NK-92 (cell line): Measurements from ENCODE around the gene SHLD1.

Experiments used
- DNase-seq: peaks from one replicate; lab custom pipeline; 2025; ENCODE audit not compliant: unreplicated experiment; lab: John Stamatoyannopoulos, UW

SHLD1 gene

DNA sequence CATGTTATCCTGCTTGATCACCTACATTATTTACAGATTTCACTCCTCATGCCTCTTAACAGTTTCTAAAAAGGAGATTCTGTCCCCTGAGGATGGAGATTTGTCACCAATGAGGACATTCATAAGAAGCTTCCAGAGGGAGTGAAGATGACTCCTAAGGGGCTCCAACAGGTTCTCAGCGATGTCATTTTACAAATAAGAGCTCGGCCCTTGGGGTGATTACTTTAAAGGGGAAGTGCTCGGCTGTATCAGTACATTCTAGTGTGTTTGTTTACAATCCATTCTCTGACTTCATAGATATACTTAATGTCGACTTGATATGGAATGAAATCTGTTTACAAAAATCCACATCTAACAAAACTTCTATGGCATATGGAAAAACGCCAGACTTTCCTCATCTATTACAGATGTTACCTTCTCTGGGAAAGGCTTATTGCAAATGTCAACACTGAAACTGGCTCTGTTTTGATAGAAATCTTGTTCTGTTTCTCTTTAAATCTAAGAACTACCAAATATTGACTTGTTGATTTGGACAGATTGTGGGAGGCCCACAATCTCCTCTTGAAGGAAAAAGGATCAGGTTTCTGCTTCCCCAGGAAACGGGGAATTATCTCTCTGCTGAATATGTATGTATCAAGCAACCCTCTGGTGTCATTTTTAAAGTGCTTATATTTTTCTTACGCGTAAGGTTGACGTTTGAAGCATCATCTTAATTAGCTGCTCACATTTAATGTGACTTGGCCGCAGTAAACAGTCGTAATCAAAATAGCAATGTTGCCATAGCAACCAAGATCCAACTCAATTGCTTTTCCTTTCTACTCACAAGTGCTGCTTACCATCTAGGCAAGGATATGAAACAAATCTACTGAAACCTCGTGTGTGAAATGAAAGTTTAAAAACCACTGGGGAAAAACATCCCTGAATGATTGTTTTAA, 95.7 kb downstream of the SHLD1 start:
- DNase-seq = no peak

DNA sequence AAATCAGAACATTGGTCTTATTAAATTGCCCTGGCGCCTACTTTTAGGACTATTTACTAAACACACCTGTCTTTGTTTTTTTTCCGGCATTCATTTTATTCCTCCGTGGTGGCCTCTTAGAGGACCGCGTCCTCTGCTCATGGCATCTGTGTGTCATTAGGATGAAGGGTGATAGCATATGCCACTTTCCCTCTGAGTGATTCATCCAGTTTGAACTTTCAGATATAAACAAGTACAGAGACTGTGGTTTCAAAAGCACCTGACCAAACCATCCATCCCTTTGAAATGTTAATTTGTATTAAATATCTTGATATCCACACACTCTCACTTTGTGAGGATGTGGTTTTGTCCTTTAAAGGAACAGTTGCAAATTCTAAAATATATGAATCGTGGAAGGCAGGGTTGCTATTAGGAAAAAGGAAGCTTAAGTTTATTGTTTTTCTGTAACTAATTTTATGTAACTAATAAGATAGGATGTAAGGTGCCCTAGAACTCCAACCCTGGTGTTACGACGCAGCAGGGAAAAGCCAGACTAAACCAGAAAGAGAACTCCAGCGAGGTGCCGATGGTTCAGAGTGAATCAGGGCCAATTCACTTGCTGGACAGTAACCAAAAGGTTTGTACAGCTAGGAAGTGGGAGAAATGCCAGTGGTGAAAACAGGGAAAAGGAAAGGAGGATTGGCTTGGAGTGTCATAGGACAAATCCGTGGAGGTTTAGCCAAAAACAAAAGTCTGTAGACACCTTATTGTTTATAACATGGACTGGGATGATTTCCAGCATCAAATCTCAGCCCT, 98.7 kb downstream of the SHLD1 start:
- no peak for DNase-seq

DNA sequence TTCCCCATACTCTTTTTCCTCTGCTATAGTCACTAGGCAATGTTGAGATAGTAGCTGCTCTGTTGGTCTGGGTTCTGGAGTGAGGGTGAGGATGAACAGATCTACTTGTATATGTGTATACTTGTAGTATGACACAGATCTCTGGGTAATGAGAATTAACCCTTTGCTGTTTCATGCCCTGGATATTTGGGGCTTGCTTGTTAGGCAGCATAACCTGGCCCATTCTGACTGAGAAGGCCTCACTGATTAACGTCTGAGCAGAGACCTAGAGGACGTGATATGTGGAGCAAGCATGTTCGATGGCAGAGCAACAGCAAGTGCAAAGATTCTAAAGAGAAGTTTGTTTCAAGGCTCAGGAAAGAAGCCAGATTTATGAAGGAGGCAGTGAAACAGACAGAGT, 105.7 kb downstream of the SHLD1 start:
- no peak for DNase-seq

DNA sequence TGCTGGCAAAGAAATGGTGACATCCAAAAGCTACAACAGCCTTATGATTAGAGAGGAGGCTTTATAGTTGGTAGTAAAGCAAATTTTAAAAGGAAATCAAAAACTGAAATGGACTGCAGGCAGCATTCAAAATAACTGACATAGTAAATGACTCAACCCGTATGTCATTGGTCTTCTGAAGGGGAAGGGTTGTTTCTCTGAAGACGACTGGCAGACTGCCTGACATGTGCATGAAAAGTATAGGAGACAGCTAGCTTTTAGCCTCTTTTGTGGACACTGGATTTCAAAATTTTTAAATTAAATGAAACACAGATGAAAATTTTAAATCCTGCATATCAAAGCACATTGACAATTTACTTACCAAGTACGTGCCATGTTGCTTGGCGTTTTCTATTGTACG, 109.4 kb downstream of the SHLD1 start:
- DNase-seq = no peak

DNA sequence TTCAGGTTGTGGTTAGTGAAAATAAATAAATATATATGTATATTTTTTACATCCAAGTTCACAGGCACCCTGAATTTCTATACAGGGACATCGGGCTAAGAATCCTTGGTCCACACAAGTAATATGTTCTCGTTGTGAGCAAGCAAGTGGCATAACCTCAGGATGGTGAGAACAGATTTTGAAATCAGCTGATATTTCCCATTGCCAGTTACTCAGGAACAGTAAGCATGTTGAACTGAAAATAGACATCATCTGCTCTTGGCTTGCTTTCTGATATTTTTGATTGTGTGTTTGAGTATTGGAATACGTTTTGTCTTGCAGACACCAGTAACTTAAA, 112.5 kb downstream of the SHLD1 start:
- no peak for DNase-seq

DNA sequence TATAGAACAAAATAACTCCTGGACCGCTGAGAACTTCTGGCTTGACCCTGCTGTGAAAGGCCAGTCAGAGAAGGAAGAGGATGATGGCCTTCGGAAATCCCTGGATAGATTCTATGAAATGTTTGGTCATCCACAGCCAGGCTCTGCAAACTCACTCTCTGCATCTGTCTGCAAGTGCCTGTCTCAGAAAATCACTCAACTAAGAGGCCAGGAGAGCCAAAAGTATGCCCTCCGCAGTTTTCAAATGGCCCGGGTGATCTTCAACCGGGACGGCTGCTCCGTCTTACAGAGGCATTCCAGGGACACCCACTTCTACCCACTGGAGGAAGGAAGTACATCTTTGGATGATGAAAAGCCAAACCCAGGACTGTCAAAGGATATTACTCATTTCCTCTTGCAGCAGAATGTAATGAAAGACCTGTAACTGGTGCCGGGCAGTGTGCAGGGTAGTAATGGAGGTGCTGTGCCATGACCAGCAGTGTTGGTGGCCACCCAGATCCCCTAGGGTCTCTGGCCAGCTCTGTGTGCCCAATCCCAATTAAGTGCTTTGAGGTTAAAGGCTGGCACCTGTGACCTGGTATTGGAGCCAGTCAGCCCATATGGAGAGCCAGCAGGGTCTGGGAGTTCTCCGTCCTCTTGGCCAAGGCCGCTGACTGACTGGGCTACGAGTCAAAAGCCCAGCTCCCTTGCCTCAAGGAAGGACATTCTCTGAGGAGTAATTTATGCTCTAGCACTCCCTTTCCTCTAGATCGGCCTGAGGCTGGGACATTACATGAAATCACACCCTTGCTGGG, 113.0 kb downstream of the SHLD1 start:
- DNase-seq = no peak

DNA sequence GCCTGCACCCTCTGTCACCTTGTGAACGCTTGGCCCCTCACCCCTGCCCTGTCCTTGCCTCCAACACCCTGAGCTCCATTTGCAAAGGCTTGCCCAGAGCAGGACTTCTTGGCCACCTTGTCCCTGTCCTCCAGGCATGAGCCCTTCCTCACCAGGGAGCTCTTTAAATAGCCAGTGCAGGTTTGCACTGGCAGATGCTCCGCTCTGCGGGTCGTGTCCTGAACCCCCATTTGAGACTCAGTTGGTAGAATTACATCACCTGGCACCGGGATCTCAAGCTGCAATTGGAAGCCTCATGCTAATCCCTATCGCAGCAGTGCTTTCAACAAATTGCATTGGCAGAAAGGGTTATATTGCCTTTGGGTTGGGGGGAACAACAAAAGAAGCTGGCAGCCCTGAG, 114.2 kb downstream of the SHLD1 start:
- DNase-seq = no peak

DNA sequence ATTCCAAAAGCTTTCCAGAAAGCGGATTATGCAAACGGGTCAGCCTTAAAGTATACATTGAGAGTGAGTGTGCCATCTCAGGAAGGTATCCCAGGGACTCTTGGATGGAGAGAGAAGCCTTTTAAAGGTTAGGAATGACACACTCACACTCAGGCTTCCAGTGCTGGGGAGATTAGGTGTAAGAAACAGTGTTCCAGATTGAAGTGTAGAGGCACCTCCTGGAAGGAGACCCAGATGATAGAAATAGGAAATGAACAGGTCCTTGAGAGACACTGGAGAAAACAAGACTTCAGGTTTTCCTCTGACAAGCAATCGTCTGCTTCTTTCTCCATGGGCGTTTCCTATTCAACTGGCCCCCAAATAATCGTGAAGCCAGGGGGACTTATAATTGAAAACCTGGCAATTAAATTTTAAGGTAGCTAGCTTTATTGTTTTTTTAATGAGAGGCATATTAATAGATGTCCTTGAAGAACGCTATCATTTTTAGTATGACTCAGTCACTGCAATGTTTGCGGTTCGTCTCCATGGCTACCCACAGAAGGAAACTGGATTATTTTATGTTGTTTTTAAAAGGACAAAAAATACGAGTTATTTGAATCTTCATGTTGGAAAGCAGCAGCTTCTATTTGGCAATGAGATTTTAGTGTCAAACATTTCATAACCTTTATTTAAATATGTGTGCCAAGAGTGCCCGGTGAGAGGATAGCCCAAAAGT, 114.8 kb downstream of the SHLD1 start:
- DNase-seq = no peak

DNA sequence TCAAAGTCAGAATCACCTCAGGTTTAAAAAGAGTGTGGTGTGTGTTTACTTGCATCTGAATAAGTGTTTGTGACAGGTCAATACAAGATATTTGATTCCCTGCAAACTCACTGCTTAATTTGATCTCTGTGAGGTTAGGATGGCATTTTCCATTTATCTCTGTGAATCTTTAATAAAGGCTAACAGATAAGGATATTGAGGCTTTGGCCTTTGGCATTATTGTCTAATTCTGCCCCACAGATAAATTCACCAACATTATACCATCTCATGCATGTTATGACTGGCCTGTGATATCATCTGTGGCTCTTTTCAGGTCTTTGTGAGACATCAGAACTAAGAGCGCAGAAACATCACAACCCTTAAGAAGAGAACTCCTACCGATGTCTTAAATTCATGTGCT, 115.4 kb downstream of the SHLD1 start:
- no peak for DNase-seq

DNA sequence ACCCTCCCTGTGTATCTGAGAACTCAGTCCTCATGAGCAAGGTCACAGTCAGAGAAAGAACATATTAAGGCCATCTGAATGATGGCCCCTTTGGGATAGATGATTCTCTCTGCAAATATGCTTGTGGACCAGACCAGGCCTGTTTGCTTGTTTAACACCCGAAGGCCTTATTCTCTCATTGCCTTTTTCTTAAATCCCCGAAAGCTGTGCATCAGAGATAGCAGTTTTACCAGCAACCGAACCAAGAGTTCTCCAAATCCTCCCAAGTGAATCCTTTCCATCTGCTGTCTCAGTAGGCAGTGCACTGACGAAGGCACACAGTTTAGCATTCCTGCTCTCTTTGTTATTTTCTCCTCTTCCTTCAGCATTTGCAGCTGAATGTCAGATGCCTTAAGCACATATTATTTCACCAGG, 120.4 kb downstream of the SHLD1 start:
- DNase-seq = no peak

DNA sequence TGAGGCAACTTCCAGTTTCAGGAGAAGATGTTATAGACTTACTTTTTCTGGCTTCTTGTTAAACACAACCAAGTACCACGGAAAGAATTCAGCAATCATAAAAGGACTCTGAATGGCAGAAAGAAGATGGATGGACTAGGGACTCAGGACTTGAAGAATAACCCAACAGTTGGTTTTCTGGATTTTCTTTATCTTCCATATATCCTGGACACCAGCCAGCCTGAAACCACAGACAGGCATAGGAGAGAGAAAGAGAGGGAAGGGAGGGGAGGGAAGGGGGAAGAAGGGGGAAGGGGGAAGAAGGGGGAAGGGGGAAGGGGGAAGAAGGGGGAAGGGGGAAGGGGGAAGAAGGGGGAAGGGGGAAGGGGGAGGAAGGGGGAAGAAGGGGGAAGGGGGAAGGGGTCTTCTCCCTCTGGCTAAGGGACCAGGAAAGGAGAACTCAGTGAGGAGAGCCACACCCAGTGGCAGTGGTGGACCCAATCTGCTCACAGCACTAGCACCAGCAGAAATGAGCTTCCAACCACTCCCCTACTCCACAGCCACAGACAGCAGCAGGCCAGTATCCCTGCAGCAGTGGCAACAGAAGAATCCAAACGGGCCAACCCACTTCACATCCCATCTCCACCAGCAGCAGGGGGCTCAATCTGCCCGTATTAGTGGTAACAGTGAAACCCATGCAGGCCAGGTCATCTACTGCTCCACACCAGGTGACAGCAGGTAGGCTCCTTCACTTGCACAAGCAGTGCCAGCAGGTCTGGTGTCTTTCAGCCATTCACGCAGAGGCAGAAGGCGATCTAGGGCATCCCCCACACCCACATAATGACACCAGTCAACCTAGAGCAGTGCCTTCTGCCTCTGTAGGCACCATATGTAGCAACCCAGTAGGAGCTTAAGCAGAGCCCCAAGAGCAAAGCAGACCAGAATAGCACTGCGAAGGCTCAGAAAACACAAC, 121.5 kb downstream of the SHLD1 start:
- no peak for DNase-seq

DNA sequence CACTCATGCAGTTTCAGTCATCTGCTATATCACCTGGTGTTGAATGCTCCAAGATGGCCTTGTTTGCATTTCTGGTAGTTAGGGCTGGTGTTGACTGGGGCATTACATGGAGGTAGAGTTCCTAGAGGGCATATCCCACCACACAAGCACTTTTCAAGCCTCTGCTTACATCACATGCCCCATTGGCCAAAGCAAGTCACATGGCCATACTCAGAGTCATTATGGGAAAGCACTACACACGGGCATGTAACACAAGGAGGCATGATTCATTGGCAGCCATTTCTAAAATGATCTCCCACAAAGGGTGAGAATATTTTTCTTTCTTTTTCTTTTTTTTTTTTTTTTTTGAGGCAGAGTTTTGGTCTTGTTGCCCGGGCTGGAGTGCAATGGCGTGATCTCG, 126.9 kb downstream of the SHLD1 start:
- no peak for DNase-seq

DNA sequence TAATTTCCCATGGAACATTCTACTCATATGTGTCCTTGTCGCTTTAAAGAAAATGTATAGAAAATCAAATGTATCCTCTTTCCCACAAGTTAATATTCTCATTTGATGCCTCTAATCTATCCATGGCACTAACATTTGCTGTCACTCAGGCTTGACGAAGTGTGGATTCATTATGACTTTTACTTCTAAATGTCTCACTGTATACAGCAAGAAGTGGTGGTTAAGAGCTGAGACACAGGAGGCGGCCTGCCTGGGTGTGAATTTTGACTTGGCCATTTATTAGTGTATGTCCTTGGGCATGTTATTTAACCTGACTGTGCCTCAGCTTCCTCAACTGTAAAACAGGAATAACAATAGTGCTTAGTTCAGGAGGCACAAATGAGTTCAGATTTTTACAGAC, 130.1 kb downstream of the SHLD1 start:
- DNase-seq = no peak

DNA sequence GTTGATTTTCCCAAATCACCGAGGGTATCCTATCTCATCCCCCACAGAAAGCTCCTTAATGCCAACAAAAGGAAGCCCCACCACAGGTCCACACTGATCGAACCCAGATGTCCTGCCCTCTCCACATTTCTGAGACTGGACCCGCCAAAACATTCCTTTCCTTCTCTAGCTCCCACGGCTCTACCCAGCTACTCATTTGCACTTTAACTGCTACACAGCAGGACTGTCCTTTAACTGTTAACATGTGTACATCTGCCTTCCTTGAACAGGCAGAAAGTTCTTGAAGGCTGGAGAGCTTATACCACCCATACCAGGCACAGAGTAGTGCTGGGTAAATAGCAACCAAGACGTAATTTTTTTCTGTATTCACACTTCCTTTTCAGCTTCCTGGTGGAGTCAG, 131.5 kb downstream of the SHLD1 start:
- DNase-seq = no peak

DNA sequence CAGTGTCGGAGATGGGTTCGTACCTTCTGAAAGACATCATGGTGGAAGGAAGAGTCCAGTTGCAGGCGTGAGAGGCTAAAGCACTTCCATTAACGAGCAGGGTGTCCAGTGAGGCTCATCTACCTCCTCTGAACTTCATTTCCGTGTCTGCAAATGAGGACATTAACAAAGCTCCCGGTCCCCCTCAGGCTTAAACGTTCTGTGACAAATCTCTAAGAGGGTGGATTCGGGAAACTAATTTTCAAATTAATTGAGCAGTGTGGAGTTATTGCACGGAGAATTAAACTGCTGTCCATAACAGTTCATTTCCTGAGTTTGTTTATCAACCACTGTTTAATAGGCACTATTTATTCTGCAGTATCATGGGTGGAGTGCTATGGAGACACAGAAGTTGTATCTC, 132.0 kb downstream of the SHLD1 start:
- DNase-seq = no peak

DNA sequence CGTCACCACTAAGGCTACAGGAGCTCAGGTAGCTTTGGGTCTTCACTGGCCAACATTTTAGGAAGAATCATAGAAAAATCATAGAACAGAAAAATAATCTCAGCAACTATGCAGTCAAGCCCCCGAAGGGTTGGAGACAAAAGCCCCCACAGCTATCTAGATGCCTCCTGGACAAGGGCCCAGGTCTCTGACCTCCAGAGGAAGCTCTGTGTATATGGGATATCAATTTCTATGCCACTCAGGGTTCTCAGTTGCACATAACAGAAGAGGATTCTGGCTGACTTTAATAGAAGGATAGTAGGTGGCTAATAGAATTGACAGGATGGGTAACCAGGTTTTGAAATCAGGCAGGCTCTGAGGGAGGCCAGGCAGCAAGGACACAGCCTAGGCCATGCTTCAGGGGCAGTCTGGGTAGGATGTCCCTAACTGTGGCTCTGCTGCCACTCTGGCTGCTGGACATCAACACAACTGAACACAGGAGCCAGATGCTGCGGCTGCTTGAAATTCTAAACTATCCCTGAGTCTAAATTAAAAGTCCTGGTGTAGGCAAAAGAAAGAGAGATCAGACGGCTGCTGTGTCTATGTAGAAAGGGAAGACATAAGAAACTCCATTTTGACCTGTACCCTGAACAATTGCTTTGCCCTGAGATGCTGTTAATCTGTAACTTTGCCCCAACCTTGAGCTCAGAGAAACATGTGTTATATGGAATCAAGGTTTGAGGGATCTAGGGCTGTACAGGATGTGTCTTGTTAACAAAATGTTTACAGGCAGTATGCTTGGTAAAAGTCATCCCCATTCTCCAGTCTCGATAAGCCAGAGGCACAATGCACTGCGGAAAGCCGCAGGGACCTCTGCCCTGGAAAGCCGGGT, 134.5 kb downstream of the SHLD1 start:
- no peak for DNase-seq

DNA sequence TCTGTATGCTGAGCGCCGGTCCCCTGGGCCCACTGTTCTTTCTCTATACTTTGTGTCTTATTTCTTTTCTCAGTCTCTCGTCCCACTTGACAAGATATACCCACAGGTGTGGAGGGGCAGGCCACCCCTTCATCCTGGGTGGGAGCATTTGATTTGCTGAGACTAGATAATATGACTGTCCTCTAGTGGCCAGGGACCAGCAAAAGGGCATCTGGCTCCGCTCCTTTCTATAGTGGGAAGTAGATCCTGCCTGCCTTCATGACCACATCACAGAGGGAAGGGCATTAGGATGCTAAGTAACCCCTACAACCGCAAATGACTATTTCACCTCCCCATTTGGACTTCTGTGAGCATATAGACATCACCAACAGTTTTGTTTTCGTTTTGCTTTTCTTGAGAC, 135.7 kb downstream of the SHLD1 start:
- no peak for DNase-seq

DNA sequence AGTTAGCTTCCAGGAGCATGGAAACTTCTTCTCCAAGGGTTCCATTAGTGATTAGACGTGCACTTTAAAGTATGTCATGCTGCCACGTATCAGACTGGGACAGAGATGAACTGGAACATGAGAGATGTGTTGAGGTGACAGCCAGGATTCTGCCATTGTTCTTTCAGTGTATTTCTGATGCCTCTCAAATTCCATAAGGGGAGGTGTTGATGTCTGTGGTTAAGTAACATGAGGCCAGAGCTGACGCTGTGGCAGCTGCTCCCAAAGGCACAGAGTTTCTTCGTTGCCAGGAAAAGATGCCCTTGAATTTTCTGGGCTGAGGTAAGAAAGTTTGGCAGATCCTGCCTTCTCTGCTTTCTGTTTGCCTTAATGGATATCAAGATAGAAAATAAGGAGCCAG, 136.6 kb downstream of the SHLD1 start:
- no peak for DNase-seq

DNA sequence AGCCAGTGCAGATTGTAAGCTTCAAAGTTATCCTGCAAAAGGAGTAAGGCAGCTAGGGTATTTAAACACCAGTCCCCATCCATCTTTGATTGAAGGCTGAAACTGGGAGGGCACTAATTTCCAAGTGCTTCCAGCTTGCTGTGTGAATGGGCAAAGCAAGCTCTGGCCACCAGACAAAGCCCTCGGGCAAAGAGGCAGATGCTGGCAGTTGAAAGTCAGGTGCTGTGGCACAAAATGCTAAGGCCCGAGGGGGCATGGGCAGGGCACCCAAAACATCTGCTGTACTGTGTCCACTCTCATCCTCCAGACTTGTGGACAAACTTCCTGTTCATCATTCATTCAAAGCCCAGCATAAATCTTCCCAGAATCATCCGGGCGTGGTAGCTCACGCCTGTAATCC, 137.2 kb downstream of the SHLD1 start:
- DNase-seq = no peak
